ENCODE measurements around the gene ALS2CL.

The ALS2CL gene

DNA sequence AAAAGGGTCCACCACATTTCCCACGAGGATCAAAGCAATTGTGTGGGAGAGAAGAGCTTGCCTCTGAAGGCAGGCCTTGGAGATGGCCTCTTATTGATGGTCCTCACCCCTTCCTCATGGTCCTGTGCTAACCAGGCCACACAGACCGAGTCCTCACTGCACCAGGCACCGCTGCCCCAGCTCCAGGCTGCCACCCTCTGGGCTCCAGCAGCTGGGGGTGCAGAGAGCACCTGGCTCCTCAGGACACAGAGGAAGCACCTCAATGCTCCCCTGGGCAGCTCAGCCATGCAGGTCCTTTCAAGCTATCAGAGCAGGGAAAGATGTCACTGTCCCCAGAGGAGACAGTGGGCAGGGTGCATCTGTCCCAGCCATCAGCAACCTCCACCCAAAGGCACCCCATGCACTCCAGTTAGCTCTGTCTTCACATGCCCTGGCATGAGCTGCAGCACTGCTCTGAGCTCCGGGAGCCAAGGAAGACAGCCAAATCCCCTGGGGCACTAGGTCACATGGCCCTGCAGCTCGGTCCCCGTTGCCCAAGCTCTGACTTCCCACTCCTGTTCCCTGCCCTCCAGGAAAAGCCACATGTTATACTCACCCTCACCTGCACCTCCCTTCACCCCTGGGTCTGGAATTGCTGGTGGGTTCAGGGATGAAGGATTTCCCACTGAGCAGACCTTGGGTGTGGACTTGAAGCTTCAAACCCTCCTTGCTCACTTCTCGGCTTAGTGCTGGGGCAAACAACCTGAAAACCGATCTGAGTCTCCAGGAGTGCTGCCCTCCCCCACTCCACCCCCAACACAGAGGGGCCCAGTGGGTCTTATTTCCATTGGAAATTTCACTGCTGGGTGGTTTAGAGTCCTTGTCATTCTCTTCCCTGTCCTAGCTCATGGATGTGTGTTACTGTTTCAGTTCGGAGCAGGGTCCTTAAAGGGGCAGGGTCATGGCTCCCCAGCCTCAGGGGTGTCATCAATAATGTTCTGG is 32.6 kb downstream of the ALS2CL start:
- no peak for DNase-seq (ENCODE audit: low spot score)
- TF ChIP-seq, protein P1, sequence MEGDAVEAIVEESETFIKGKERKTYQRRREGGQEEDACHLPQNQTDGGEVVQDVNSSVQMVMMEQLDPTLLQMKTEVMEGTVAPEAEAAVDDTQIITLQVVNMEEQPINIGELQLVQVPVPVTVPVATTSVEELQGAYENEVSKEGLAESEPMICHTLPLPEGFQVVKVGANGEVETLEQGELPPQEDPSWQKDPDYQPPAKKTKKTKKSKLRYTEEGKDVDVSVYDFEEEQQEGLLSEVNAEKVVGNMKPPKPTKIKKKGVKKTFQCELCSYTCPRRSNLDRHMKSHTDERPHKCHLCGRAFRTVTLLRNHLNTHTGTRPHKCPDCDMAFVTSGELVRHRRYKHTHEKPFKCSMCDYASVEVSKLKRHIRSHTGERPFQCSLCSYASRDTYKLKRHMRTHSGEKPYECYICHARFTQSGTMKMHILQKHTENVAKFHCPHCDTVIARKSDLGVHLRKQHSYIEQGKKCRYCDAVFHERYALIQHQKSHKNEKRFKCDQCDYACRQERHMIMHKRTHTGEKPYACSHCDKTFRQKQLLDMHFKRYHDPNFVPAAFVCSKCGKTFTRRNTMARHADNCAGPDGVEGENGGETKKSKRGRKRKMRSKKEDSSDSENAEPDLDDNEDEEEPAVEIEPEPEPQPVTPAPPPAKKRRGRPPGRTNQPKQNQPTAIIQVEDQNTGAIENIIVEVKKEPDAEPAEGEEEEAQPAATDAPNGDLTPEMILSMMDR (IDR thresholded peaks at IDR 0.05; ENCODE audit: extremely low read depth, missing control alignments), result no peak

DNA sequence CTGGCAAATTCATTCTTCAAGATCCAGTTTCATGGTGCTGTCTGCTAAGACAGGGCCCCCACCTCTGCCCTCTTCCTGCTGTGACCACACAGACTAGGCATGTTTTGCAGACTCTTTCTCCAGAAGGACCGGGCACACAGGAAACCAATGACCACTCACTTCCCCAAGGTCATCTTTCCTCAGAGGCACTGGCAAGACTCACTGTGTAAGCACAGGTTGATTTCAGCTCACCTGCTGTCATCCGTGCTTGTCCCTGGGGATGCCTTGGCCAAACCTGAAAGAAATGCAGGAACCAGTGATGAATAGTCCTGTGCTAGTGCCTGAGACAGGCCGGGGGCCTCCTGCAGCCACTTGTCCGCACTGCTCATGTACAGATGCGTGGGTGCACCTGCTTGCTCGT is 33.5 kb downstream of the ALS2CL start:
- DNase-seq (ENCODE audit: low spot score), result no peak
- TF ChIP-seq, protein P1 (IDR thresholded peaks at IDR 0.05; ENCODE audit: extremely low read depth, missing control alignments), result no peak

DNA sequence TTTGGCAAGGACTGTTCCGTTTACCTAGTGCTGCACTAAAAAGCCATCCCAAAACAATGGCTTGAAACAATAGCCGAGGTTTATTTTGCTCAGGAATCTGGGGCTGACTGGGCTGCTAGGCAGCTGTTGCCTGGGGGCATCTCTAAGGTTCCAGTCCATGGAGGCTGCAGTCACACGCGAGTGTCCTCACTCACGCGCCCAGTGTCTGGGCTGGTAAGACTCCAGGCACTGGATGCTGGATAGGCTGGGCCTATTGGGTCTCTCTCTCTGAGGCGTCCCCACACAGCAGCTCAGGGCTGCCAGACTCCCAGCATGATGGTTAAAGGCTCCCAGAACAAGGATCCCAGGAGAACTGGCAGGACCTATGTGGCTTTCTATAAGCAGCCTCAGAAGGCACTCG is 34.2 kb downstream of the ALS2CL start:
- TF ChIP-seq, protein P1 (IDR thresholded peaks at IDR 0.05; ENCODE audit: extremely low read depth, missing control alignments), result no peak
- no peak for DNase-seq (ENCODE audit: low spot score)

DNA sequence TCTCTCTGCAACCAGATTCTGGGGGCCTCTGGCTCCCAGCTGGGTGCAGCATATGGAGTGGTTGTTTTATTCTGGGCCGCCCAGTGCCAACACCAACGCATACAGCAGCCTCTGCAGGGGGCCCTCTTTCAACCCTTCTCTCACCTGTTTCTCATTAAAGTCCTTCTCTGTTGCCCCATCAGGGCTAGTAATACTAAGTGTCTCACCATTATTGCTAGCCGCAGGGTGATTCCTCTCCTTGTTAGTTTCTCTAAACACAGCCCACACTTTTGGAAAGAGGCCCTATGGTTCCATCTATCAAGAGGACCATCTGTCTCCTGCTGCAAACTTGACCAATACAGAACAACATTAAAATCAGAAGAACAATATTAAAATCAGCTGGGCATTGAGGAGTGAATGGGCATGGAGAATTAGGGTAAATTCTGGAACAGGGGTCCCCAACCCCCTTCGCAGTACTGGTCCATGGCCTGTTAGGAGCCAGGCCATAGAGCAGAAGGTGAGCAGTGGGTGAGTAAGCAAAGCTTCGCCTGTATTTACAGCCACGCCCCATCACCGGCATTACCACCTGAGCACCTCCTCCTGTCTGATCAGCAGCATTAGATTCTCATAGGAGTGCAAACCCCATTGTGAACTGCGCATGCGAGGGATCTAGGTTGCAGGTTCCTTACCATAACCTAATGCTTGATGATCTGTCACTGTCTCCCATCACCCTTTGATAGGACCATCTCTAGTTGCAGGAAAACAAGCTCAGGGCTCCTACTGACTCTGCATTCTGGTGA is 36.5 kb downstream of the ALS2CL start:
- no peak for DNase-seq (ENCODE audit: low spot score)
- TF ChIP-seq, protein P1 (IDR thresholded peaks at IDR 0.05; ENCODE audit: extremely low read depth, missing control alignments), result no peak

DNA sequence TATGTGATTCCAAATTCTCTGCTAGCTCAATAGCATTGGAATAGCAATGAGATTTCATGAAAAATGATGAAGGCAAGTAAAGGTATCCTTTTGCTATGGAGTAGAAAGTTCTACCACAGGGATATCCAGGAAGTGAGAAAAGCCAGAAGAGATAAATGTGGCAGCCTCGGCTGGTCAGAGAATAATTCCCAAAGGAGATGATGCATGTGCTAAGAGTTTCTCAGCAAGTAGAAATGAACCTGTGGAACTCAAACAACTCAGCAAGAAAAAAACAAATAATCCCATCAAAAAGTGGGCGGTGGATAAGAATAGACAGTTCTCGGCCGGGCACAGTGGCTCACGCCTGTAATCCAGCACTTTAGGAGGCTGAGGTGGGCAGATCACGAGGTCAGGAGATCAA is 38.2 kb downstream of the ALS2CL start:
- DNase-seq (ENCODE audit: low spot score), result no peak
- TF ChIP-seq, protein P1 (IDR thresholded peaks at IDR 0.05; ENCODE audit: extremely low read depth, missing control alignments), result no peak

DNA sequence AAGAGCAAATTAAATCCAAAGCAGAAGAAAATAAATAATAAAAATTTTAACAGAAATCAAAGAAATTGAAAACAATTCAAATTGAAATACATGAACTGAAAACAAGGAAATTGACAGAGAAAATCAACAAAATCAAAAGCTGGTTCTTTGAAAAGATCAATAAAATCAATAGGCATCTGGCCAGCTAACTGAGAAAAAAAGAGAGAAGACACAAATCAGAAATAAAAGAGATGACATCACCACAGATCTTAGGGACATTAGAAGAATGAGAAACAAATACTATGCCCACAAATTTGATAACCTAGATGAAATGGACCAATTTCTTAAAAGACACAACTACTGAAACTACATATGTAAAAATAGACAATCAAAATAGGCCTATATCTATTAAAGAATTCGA is 42.4 kb downstream of the ALS2CL start:
- TF ChIP-seq, protein P1 (IDR thresholded peaks at IDR 0.05; ENCODE audit: extremely low read depth, missing control alignments), result no peak

DNA sequence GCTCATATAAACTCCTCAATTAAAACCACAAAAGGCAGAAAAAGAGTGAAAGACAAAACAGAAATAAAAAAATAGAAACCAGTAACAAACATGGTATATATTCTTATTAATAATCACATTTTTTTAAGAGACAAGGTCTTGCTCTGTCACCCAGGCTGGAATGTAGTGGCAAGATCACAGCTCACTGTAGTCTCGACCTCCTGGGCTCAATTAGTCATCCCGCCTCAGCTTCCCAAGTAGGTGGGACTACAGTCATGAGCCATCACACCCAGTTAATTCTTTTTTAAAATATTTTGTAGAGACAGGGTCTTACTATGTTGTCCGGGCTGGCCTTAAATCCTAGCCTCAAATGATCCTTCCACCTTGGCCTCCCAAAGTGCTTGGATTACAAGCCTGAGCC is 44.0 kb downstream of the ALS2CL start:
- no peak for DNase-seq (ENCODE audit: low spot score)
- TF ChIP-seq, protein P1 (IDR thresholded peaks at IDR 0.05; ENCODE audit: extremely low read depth, missing control alignments), result no peak

More for the DNA sequence above, 42.4 kb downstream of the ALS2CL start:
- DNase-seq (ENCODE audit: low spot score), result no peak

Data from GM20000 (cell line).